Peyer's patch (tissue), 4 donors: ENCODE measurements around the gene TEAD1. TPM values are rescaled to one million over a fixed set of nuclear protein-coding genes. Genes with fewer than 3 reads are reported as not detected.
A peak's percentile ranks its signal among the peaks of the same experiment; 100 is the strongest.

Experiments used
- DNase-seq, 3 donors: peaks; one replicate each; pipeline ENCODE4 v3.0.0-alpha.2; 2017 to 2019
- H3K27ac ChIP-seq, 4 donors: fragments of 200-600 bp; sonication (generic); one replicate each; pipeline ENCODE4 v1.5.1; 2016 to 2019
- H3K27me3 ChIP-seq, 2 donors: fragments of 200-600 bp; sonication (generic); one replicate each; pipeline ENCODE4 v1.5.1; 2019
- H3K36me3 ChIP-seq, 3 donors: fragments of 200-600 bp; sonication (generic); one replicate each; pipeline ENCODE4 v1.5.1; 2016 to 2019
- H3K4me1 ChIP-seq, 4 donors: fragments of 200-600 bp; sonication (generic); one replicate each; pipeline ENCODE4 v1.5.1; 2016 to 2019
- H3K4me3 ChIP-seq, 4 donors: fragments of 200-600 bp; sonication (generic); 1 replicate in 3 of 4; 2 replicates in 1 of 4; pipeline ENCODE4 v1.5.1; 2016 to 2019; ENCODE audit warnings: mild to moderate bottlenecking in 1 of 4
- H3K9me3 ChIP-seq, 4 donors: fragments of 200-600 bp; sonication (generic); one replicate each; pipeline ENCODE4 v1.5.1; 2016 to 2019; ENCODE audit warnings: mild to moderate bottlenecking in 1 of 4
- CTCF ChIP-seq, 6 experiments: fragments of 450-650 bp in 4 of 6; fragments of 200-600 bp in 2 of 6; sonication (generic) in 1 of 6; IDR thresholded peaks; one replicate each; pipeline ENCODE4 v1.5.1; 2017 to 2019; ENCODE audit warnings: antibody characterized with exemption in 6 of 6, mild to moderate bottlenecking in 3 of 6, moderate library complexity in 1 of 6
- POLR2A ChIP-seq, 2 donors: fragments of 450-650 bp; IDR thresholded peaks; one replicate each; pipeline ENCODE4 v1.5.1; 2017; ENCODE audit warnings: antibody characterized with exemption in 2 of 2, mild to moderate bottlenecking in 2 of 2, moderate library complexity in 2 of 2
- total RNA-seq, 4 donors: library from RNA; depleted of rRNA; stranded (reverse); fragments of >200 nt; gene quantifications; one replicate each; pipeline ENCODE4 v1.1.0, GENCODE V29; 2016

TEAD1 gene
- total RNA-seq, 4 donors from 2014 or later: 34.5 to 125 (median 65.1) TPM

GRCh38 chr11:12797996-12798395 is 123.8 kb downstream of the TEAD1 start:
- DNase-seq: no peak
- Histone ChIP-seq H3K9me3 (no peaks in the 10 kb centered on the region), H3K27ac (no peak overlapping the region), H3K27me3 (no peaks in the 10 kb centered on the region), H3K36me3 (no peaks in the 10 kb centered on the region), H3K4me3 (no peak overlapping the region), H3K4me1 (peaks cover 0 to 36% (median 1%) of the 10 kb centered on the region in 4 donors)
- TF ChIP-seq CTCF (IDR thresholded peaks at IDR 0.05): no peak
- TF ChIP-seq POLR2A (IDR thresholded peaks at IDR 0.05): no peak

- no peak for TF ChIP-seq CTCF (IDR thresholded peaks at IDR 0.05)
- TF ChIP-seq POLR2A (IDR thresholded peaks at IDR 0.05): no peak
- H3K36me3 ChIP-seq: no peaks in the 10 kb centered on the region
- H3K27ac ChIP-seq: peak overlapping the region in 1 of 4 donors; percentile 12
- H3K9me3 ChIP-seq: no peaks in the 10 kb centered on the region
- no peak for DNase-seq
- no peak overlapping the region for H3K4me3 ChIP-seq
- H3K4me1 ChIP-seq: peaks cover 0 to 43% (median 1%) of the 10 kb centered on the region in 4 donors
- no peaks in the 10 kb centered on the region for H3K27me3 ChIP-seq
These were observed 124.4 kb downstream of the TEAD1 start for GRCh38 chr11:12798609-12799011.

- Histone ChIP-seq H3K27me3 (no peaks in the 10 kb centered on the region), H3K36me3 (no peaks in the 10 kb centered on the region), H3K4me3 (no peak overlapping the region), H3K9me3 (no peaks in the 10 kb centered on the region), H3K4me1 (peaks cover 0 to 49% (median 1%) of the 10 kb centered on the region in 4 donors), H3K27ac (peak overlapping the region in 1 of 4 donors; percentile 12)
- no peak for TF ChIP-seq CTCF (IDR thresholded peaks at IDR 0.05)
- TF ChIP-seq POLR2A (IDR thresholded peaks at IDR 0.05): no peak
- no peak for DNase-seq
These were observed 125.2 kb downstream of the TEAD1 start for GRCh38 chr11:12799334-12799835.

- Histone ChIP-seq H3K27me3 (no peaks in the 10 kb centered on the region), H3K4me1 (peaks cover 0 to 49% (median 1%) of the 10 kb centered on the region in 4 donors), H3K4me3 (no peak overlapping the region), H3K9me3 (no peaks in the 10 kb centered on the region), H3K36me3 (no peaks in the 10 kb centered on the region), H3K27ac (peak overlapping the region in 2 of 4 donors; percentile 12 to 27)
- TF ChIP-seq CTCF (IDR thresholded peaks at IDR 0.05) (no peak), POLR2A (IDR thresholded peaks at IDR 0.05) (no peak)
- DNase-seq: no peak
These were observed 125.9 kb downstream of the TEAD1 start for GRCh38 chr11:12800032-12800671.

GRCh38 chr11:12800871-12801270 is 126.7 kb downstream of the TEAD1 start:
- H3K9me3 ChIP-seq: no peaks in the 10 kb centered on the region
- H3K4me1 ChIP-seq: peaks cover 0 to 49% (median 1%) of the 10 kb centered on the region in 4 donors
- no peak for DNase-seq
- H3K36me3 ChIP-seq: no peaks in the 10 kb centered on the region
- no peaks in the 10 kb centered on the region for H3K27me3 ChIP-seq
- no peak overlapping the region for H3K4me3 ChIP-seq
- TF ChIP-seq CTCF (IDR thresholded peaks at IDR 0.05): no peak
- TF ChIP-seq POLR2A (IDR thresholded peaks at IDR 0.05): no peak
- no peak overlapping the region for H3K27ac ChIP-seq
